Epithelial cell of proximal tubule (primary cell): ENCODE data around the gene KCTD8. TPM values are rescaled to one million over a fixed set of nuclear protein-coding genes. Genes with fewer than 3 reads are reported as not detected.

Source experiments
- DNase-seq: peaks from one replicate; pipeline ENCODE4 v3.0.0-alpha.2; 2011; ENCODE audit warnings: low read depth
- H3K4me3 ChIP-seq: 2 replicates; pipeline ENCODE4 v1.5.1; 2011; ENCODE audit warnings: low read depth, mild to moderate bottlenecking, low read length
- total RNA-seq: library from RNA; depleted of rRNA; stranded (reverse); fragments of >200 nt; gene quantifications from 2 replicates; pipeline ENCODE4 v1.2.3, GENCODE V29; 2015
- TF ChIP-seq, protein P1 (sequence below): conservative IDR thresholded peaks from 2 replicates; pipeline ENCODE4 v1.5.1; 2012; ENCODE audit warnings: low read depth, mild to moderate bottlenecking, low read length

Gene KCTD8
- total RNA-seq, 1 donor from 2014 or later: not detected

GRCh38 chr4:44447563-44448504, 775 bp downstream of the KCTD8 start:
- DNase-seq: no peak
- H3K4me3 ChIP-seq: peak overlapping the region; percentile 55
- TF ChIP-seq, protein P1, sequence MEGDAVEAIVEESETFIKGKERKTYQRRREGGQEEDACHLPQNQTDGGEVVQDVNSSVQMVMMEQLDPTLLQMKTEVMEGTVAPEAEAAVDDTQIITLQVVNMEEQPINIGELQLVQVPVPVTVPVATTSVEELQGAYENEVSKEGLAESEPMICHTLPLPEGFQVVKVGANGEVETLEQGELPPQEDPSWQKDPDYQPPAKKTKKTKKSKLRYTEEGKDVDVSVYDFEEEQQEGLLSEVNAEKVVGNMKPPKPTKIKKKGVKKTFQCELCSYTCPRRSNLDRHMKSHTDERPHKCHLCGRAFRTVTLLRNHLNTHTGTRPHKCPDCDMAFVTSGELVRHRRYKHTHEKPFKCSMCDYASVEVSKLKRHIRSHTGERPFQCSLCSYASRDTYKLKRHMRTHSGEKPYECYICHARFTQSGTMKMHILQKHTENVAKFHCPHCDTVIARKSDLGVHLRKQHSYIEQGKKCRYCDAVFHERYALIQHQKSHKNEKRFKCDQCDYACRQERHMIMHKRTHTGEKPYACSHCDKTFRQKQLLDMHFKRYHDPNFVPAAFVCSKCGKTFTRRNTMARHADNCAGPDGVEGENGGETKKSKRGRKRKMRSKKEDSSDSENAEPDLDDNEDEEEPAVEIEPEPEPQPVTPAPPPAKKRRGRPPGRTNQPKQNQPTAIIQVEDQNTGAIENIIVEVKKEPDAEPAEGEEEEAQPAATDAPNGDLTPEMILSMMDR: peak; percentile 12

DNA sequence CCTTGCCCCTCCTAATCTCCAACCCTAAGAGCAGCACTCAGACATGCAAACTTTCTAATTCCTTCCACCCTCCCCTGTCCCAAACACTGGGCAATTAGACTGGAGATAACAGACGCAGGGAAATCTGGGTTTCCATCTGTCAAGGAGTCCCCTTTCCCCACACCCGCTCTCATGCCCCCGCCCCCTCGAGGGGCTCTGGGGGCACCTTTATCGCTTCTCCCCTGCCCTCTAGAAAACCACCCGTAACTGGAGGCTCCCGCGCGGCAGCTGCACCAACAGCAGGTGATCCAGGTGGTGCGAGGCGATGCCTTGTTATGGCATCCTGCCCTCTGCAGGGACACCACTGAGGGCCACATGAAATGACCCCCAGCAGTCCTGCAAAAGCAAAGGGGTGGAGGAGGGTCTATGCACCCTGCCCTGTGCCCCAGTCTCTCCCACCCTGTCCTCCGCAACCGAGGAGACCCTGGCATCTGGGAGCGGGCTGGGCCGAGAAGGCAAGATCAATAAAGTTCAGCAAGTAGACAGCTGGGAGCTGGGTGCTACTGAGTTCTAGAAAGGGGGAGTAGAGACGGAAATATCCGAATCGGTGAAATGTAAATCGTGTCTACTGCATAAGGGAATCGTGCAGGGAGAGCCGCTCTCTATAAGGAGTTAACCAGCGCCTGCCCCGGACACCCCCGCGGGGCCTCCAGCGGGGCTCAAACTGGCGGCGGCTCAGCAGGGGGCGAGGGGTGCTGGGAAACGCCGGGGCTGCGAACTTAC, 1.6 kb downstream of the KCTD8 start:
- H3K4me3 ChIP-seq: no peak overlapping the region
- DNase-seq: no peak
- TF ChIP-seq, protein P1: no peak

DNA sequence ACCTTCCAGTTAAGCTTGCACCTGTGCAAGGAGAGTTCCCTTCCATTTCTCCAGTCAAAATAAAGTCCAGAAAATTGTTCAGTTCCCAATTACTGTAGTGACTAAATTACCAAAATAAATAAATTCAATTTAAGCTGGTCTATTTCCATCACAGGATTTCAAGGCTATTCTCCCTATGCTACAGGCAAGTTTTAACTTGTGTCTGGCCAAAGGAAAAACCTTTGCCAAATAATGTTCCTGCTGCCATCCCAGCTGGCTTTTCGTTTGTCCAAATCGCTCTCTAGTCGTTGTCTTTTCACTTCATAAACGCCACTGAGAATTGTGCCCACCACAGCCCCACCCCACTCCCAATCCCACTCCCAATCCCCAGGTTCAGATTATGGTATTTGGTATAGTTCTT, 2.4 kb downstream of the KCTD8 start:
- TF ChIP-seq, protein P1: no peak
- H3K4me3 ChIP-seq: no peak overlapping the region

DNA sequence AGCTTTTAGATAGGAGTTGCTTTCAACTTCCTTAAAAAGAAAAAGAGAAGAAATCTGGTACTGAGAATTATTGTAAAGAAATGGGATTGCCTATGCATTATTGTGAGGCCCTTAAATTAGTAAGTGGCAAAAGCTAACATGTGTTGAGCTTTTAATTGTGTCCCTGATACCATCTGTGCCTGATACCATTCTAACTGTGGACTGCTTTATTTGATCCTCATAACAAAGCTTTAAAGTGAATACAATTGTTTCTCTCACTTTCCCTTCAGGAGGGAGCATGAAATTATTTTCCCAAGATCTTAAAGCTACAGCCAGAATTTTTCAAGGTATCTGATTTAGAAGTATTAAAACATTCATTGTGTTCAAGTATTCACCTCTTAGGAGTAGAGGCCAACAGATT, 9.9 kb downstream of the KCTD8 start:
- TF ChIP-seq, protein P1: no peak
- H3K4me3 ChIP-seq: no peak overlapping the region
- no peak for DNase-seq

More for the DNA sequence above, 2.4 kb downstream of the KCTD8 start:
- no peak for DNase-seq

DNA sequence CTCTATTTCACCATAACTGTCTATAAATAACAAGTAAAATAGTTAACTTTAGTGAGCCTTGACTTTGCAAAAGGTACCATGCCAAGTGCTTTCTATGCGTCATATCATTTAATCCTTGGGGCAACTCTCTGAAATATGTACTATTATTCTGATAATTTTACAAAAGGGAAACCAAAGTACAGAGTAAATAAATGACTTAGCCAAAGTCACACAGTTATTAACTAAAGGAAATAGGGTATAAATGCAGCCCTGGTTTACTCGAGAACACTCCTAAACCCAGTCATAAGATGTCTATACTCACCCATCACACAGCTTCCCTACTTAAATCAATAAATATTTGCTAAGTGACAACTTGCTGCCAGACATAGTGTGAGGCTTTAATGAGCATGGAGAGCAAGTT, 14.4 kb downstream of the KCTD8 start:
- H3K4me3 ChIP-seq: no peak overlapping the region
- no peak for DNase-seq
- TF ChIP-seq, protein P1: no peak

GRCh38 chr4:44425614-44426208, 22.9 kb downstream of the KCTD8 start:
- TF ChIP-seq, protein P1: peak; percentile 64
- H3K4me3 ChIP-seq: no peak overlapping the region
- no peak for DNase-seq
